ENCODE data around the gene IL3.

IL3 gene

GRCh38 chr5:132069561-132069960, 9.1 kb downstream of the IL3 start:
- no peak for TF ChIP-seq CTCF (IDR thresholded peaks at IDR 0.05)
- Histone ChIP-seq H3K9me3 (no peaks in the 10 kb centered on the region), H3K36me3 (no peaks in the 10 kb centered on the region), H3K4me1 (ENCODE audit: control insufficient read depth in 1 of 2, insufficient read depth in 1 of 2, low read depth in 1 of 2, low read length in 1 of 2) (peaks cover 0 to 4% of the 10 kb centered on the region in 2 experiments), H3K4me3 (ENCODE audit: low read depth in 1 of 2, low read length in 1 of 2) (no peak overlapping the region), H3K27me3 (peaks cover 49% of the 10 kb centered on the region), H3K27ac (no peak overlapping the region)

- no peak for TF ChIP-seq CTCF (IDR thresholded peaks at IDR 0.05)
- Histone ChIP-seq H3K36me3 (no peaks in the 10 kb centered on the region), H3K4me1 (ENCODE audit: control insufficient read depth in 1 of 2, insufficient read depth in 1 of 2, low read depth in 1 of 2, low read length in 1 of 2) (peaks cover 0 to 4% of the 10 kb centered on the region in 2 experiments), H3K9me3 (no peaks in the 10 kb centered on the region), H3K27ac (no peak overlapping the region), H3K4me3 (ENCODE audit: low read depth in 1 of 2, low read length in 1 of 2) (no peak overlapping the region), H3K27me3 (peaks cover 49% of the 10 kb centered on the region)
Observed at GRCh38 chr5:132069994-132070393, 9.5 kb downstream of the IL3 start.

- H3K27me3 ChIP-seq: peaks cover 49% of the 10 kb centered on the region
- H3K27ac ChIP-seq: no peak overlapping the region
- no peak for TF ChIP-seq CTCF (IDR thresholded peaks at IDR 0.05)
- H3K9me3 ChIP-seq: no peaks in the 10 kb centered on the region
- no peak overlapping the region for H3K4me3 ChIP-seq (ENCODE audit: low read depth in 1 of 2, low read length in 1 of 2)
- H3K4me1 ChIP-seq (ENCODE audit: control insufficient read depth in 1 of 2, insufficient read depth in 1 of 2, low read depth in 1 of 2, low read length in 1 of 2): peaks cover 0 to 4% of the 10 kb centered on the region in 2 experiments
- no peaks in the 10 kb centered on the region for H3K36me3 ChIP-seq
Observed at GRCh38 chr5:132070460-132071337, 10.2 kb downstream of the IL3 start.

- Histone ChIP-seq H3K36me3 (no peaks in the 10 kb centered on the region), H3K4me1 (ENCODE audit: control insufficient read depth in 1 of 2, insufficient read depth in 1 of 2, low read depth in 1 of 2, low read length in 1 of 2) (peaks cover 0 to 4% of the 10 kb centered on the region in 2 experiments), H3K9me3 (no peaks in the 10 kb centered on the region), H3K27ac (no peak overlapping the region), H3K27me3 (peaks cover 49% of the 10 kb centered on the region), H3K4me3 (ENCODE audit: low read depth in 1 of 2, low read length in 1 of 2) (no peak overlapping the region)
- no peak for TF ChIP-seq CTCF (IDR thresholded peaks at IDR 0.05)
Observed at GRCh38 chr5:132071338-132071707, 10.9 kb downstream of the IL3 start.

GRCh38 chr5:132072070-132072469, 11.6 kb downstream of the IL3 start:
- Histone ChIP-seq H3K4me3 (ENCODE audit: low read depth in 1 of 2, low read length in 1 of 2) (no peak overlapping the region), H3K9me3 (no peaks in the 10 kb centered on the region), H3K4me1 (ENCODE audit: control insufficient read depth in 1 of 2, insufficient read depth in 1 of 2, low read depth in 1 of 2, low read length in 1 of 2) (peaks cover 0 to 4% of the 10 kb centered on the region in 2 experiments), H3K27me3 (peaks cover 49% of the 10 kb centered on the region), H3K36me3 (no peaks in the 10 kb centered on the region), H3K27ac (no peak overlapping the region)
- no peak for TF ChIP-seq CTCF (IDR thresholded peaks at IDR 0.05)
